Mammary epithelial cell (primary cell): Measurements from ENCODE around the gene CCL4.

Experiments
- EZH2 ChIP-seq: IDR thresholded peaks from 2 replicates; pipeline ENCODE4 v1.6.1; 2012; ENCODE audit warnings: low read length, inconsistent platforms, borderline replicate concordance
- TF ChIP-seq, protein P1 (sequence below), 2 donors: IDR thresholded peaks in 1 of 2; conservative IDR thresholded peaks in 1 of 2; 2 replicates each; pipeline ENCODE4 v1.5.1; 2011 to 2012; ENCODE audit warnings: inconsistent platforms in 2 of 2, low read length in 2 of 2, mild to moderate bottlenecking in 2 of 2, control low read depth in 1 of 2, low read depth in 1 of 2; ENCODE audit not compliant: insufficient read depth in 1 of 2; ENCODE audit errors: extremely low read depth in 1 of 2

GRCh38 chr17:36153895-36154610 lies 50.4 kb downstream of the CCL4 start:
- TF ChIP-seq EZH2: no peak
- TF ChIP-seq, protein P1, sequence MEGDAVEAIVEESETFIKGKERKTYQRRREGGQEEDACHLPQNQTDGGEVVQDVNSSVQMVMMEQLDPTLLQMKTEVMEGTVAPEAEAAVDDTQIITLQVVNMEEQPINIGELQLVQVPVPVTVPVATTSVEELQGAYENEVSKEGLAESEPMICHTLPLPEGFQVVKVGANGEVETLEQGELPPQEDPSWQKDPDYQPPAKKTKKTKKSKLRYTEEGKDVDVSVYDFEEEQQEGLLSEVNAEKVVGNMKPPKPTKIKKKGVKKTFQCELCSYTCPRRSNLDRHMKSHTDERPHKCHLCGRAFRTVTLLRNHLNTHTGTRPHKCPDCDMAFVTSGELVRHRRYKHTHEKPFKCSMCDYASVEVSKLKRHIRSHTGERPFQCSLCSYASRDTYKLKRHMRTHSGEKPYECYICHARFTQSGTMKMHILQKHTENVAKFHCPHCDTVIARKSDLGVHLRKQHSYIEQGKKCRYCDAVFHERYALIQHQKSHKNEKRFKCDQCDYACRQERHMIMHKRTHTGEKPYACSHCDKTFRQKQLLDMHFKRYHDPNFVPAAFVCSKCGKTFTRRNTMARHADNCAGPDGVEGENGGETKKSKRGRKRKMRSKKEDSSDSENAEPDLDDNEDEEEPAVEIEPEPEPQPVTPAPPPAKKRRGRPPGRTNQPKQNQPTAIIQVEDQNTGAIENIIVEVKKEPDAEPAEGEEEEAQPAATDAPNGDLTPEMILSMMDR (conservative IDR thresholded peaks at IDR 0.05 in 1 of 2, IDR thresholded peaks at IDR 0.05 in 1 of 2; ENCODE audit: extremely low read depth in 1 of 2, insufficient read depth in 1 of 2, low read depth in 1 of 2, low read length in 2 of 2): no peak
